NB4 (cell line): ENCODE data around the gene CYP26B1.

Experiments used
- POLR2A ChIP-seq: IDR thresholded peaks from 2 replicates; pipeline ENCODE4 v1.6.1; 2011; ENCODE audit warnings: mild to moderate bottlenecking; ENCODE audit not compliant: insufficient read length; ENCODE audit errors: extremely low read depth
- TF ChIP-seq, protein P1 (sequence below): IDR thresholded peaks from one replicate; pipeline ENCODE4 v1.5.1; 2012; ENCODE audit warnings: low read depth, low read length

DNA sequence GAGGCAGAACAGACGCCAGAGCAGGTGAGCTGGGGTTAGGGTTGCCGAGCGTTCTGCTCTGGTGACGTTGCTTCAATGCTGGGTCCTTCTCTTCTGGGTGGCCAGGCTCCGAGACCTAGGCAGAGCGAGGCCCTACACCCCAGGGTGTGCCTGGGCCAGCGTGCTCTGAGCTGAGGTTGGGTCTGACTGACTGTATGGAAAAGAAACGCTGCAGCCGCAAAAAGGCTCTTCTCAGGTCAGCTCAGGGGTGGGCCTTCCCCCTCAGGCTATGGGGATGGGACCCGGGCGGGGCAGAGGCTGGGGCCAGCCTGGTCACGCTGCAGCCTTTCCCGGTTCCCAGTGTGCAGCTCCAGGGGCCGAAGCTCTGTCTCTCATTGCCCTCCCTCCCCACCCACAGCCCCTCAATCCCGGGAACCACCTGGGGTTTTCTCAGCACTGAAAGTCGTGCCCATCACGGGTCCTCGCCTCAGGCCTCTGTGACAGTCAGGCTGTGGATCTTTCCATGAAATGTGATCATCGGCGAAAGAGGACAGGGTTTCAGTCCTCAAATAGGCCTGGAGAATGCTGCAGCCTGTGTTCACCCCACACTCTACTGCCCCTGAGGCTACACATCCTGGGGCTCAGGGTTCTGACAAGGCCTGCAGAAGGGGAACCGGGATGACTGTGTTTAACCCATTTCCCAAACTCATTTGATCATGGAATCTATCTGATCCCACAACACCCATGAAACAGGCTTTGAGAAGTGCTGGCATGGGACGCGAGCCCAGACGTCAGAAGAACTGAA is 19.4 kb downstream of the CYP26B1 start:
- TF ChIP-seq, protein P1, sequence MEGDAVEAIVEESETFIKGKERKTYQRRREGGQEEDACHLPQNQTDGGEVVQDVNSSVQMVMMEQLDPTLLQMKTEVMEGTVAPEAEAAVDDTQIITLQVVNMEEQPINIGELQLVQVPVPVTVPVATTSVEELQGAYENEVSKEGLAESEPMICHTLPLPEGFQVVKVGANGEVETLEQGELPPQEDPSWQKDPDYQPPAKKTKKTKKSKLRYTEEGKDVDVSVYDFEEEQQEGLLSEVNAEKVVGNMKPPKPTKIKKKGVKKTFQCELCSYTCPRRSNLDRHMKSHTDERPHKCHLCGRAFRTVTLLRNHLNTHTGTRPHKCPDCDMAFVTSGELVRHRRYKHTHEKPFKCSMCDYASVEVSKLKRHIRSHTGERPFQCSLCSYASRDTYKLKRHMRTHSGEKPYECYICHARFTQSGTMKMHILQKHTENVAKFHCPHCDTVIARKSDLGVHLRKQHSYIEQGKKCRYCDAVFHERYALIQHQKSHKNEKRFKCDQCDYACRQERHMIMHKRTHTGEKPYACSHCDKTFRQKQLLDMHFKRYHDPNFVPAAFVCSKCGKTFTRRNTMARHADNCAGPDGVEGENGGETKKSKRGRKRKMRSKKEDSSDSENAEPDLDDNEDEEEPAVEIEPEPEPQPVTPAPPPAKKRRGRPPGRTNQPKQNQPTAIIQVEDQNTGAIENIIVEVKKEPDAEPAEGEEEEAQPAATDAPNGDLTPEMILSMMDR, result no peak
- TF ChIP-seq POLR2A, result no peak
